Natural killer cell (primary cell): ENCODE measurements around the gene SLC35E3. TPM values are rescaled to one million over a fixed set of nuclear protein-coding genes. Genes with fewer than 3 reads are reported as not detected.

ENCODE experiments used
- ATAC-seq, 3 donors: fragments of 150-1000 bp in 2 of 3; fragments of 200-7000 bp in 1 of 3; cut with Tn5 transposase; 1 replicate in 1 of 3; 2 replicates in 2 of 3; pipeline ENCODE4 v1.10.0; 2021; ENCODE audit warnings: mild to moderate bottlenecking in 2 of 3, moderate library complexity in 2 of 3
- DNase-seq, 2 donors: peaks; one replicate each; pipeline versions ENCODE4 v3.0.0 to v3.0.0-alpha.2; 2013 to 2021; ENCODE audit warnings: mixed read lengths in 1 of 2
- H3K27ac ChIP-seq: one replicate; pipeline ENCODE4 v1.5.1; 2013; ENCODE audit warnings: mild to moderate bottlenecking, low read length
- H3K27me3 ChIP-seq: one replicate; pipeline ENCODE4 v1.6.1; 2013; ENCODE audit warnings: low read length; ENCODE audit not compliant: control insufficient read depth, insufficient read depth
- H3K36me3 ChIP-seq: one replicate; pipeline ENCODE4 v1.6.1; 2013; ENCODE audit warnings: low read length; ENCODE audit not compliant: control insufficient read depth, insufficient read depth
- H3K4me1 ChIP-seq: one replicate; pipeline ENCODE4 v1.6.1; 2013; ENCODE audit warnings: low read length; ENCODE audit not compliant: control insufficient read depth, insufficient read depth
- H3K4me3 ChIP-seq: one replicate; pipeline ENCODE4 v1.5.1; 2013; ENCODE audit warnings: low read length
- H3K9me3 ChIP-seq: one replicate; pipeline ENCODE4 v1.6.1; 2013; ENCODE audit warnings: low read length; ENCODE audit not compliant: control insufficient read depth, insufficient read depth
- H3K27ac Mint-ChIP-seq, 2 donors: one replicate each; pipeline ENCODE4 v1.8.0; 2022; ENCODE audit warnings: mild to moderate bottlenecking in 2 of 2, mixed read lengths in 2 of 2, moderate library complexity in 1 of 2
- H3K27me3 Mint-ChIP-seq, 2 donors: one replicate each; pipeline ENCODE4 v1.8.0; 2022; ENCODE audit warnings: low read depth in 2 of 2, mixed read lengths in 2 of 2
- H3K36me3 Mint-ChIP-seq: one replicate; pipeline ENCODE4 v1.8.0; 2022; ENCODE audit warnings: mixed read lengths
- H3K4me1 Mint-ChIP-seq, 2 donors: one replicate each; pipeline ENCODE4 v1.8.0; 2022; ENCODE audit warnings: mixed read lengths in 2 of 2
- H3K4me3 Mint-ChIP-seq: one replicate; pipeline ENCODE4 v1.8.0; 2022; ENCODE audit warnings: mild to moderate bottlenecking, moderate library complexity, mixed read lengths
- H3K9me3 Mint-ChIP-seq, 2 donors: one replicate each; pipeline ENCODE4 v1.8.0; 2022; ENCODE audit warnings: mixed read lengths in 2 of 2
- WGBS: methylation state at CpG from one replicate; pipeline ENCODE4 v1.1.7; 2013; ENCODE audit warnings: missing lambda C conversion rate; ENCODE audit not compliant: insufficient coverage; 5-methylcytosine and 5-hydroxymethylcytosine counted together
- intact Hi-C: fragments of 100-400 bp; cut with micrococcal nuclease; formaldehyde crosslinking; loops from one replicate; pipeline ENCODE4 v1.14.2; 2022
- total RNA-seq, 4 donors: library from RNA; stranded (reverse); fragments of 120-200 nt in 1 of 4; gene quantifications; one replicate each; pipeline versions ENCODE4 v1.2.3 to v1.2.4, GENCODE V29; 2013 to 2022
- TF ChIP-seq, protein P1 (sequence below): fragments of 200-600 bp; IDR thresholded peaks from one replicate; pipeline ENCODE4 v1.8.0; 2022; ENCODE audit warnings: antibody characterized with exemption

Gene SLC35E3
- total RNA-seq, 3 donors from 2014 or later (not counting 1 experiment from before 2014, with no cell fraction given), result 8.3 to 15.3 (median 10.2) TPM

DNA sequence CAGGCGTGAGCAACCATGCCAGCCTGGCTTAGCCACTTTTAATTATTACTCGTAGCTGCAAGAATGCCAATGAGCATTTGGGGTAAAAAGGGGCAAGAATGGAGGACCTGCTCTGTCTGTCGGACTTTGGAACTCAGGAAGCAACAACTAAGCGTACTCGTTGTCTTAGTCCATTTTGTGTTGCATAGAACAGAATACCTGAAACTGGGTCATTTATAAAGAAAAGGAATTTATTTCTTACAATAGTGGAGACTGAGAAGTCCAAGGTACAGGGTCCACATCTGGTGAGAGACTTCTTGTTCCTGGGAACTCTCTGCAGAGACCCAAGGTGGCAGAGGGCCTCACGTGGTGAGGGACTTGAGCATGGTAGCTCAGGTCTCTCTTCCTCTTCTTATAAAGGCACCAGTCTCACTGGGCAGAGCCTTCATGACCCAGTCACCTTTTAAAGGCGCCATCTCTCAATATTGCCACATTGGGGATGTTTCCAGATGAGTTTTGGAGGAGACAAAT lies 29.2 kb downstream of the SLC35E3 start:
- Histone ChIP-seq H3K9me3 (no peaks in the 10 kb centered on the region), H3K27ac (no peak overlapping the region), H3K27me3 (no peaks in the 10 kb centered on the region), H3K36me3 (no peaks in the 10 kb centered on the region), H3K4me1 (peaks cover 7% of the 10 kb centered on the region), H3K4me3 (no peak overlapping the region)
- no peaks in the 10 kb centered on the region for H3K36me3 Mint-ChIP-seq
- no peak for DNase-seq
- no peaks in the 10 kb centered on the region for H3K27me3 Mint-ChIP-seq
- intact Hi-C loops, result no loop called here
- H3K4me1 Mint-ChIP-seq, result peaks cover 6 to 7% of the 10 kb centered on the region in 2 donors
- 86% methylated on average over 6 of the region's 7 CpGs for WGBS
- TF ChIP-seq, protein P1, sequence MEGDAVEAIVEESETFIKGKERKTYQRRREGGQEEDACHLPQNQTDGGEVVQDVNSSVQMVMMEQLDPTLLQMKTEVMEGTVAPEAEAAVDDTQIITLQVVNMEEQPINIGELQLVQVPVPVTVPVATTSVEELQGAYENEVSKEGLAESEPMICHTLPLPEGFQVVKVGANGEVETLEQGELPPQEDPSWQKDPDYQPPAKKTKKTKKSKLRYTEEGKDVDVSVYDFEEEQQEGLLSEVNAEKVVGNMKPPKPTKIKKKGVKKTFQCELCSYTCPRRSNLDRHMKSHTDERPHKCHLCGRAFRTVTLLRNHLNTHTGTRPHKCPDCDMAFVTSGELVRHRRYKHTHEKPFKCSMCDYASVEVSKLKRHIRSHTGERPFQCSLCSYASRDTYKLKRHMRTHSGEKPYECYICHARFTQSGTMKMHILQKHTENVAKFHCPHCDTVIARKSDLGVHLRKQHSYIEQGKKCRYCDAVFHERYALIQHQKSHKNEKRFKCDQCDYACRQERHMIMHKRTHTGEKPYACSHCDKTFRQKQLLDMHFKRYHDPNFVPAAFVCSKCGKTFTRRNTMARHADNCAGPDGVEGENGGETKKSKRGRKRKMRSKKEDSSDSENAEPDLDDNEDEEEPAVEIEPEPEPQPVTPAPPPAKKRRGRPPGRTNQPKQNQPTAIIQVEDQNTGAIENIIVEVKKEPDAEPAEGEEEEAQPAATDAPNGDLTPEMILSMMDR, result no peak
- no peak for ATAC-seq
- H3K27ac Mint-ChIP-seq, result no peak overlapping the region
- H3K4me3 Mint-ChIP-seq, result no peak overlapping the region
- no peaks in the 10 kb centered on the region for H3K9me3 Mint-ChIP-seq

DNA sequence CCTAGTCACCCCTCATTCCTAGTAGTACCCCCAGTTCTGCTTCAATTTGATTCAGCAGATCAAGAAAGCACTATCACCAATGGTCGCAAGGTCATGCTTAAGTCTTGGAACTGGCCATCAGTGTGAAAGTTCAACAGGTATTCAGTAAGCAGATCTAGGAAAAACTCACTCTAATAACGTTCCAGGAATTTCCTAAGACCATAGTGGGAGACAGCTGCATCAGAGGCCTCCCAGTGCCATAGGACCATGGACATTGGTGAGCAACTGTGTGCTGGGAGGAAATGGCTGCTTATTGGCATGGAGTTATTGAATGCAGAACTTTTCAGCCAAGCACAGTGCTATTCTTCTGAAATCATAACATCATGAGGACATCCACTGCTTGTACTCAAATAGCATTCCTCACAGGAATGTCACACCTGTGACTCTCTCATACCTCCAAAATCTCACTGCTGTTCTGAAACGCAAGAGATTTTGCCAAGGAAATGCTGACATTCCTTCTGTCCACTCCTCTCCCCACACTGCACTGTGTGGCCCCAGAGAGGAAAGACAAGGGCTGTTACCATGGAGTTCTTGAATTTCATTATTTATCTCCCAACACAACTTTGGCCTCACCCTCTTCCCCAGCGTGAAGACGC lies 31.1 kb downstream of the SLC35E3 start:
- H3K27ac Mint-ChIP-seq, result no peak overlapping the region

DNA sequence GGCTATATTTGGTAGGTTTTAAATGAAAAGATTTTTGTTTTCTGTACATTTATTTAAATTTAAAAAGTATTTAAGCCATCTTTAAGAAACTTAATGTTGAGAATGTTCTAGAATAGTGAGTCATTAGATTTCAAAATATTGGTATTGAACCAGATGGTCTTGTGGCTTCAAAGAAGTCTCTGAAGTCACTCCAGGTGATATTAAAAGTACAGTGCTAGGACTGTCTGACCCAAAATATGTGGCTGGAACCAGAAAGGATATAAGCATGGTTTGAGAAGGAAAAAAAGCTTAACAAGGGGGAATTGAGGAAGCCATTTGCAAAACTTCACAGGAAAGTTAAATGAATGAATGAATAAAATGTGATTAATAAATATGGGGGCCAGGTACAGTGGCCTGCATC lies 33.3 kb downstream of the SLC35E3 start:
- no peak overlapping the region for H3K4me3 Mint-ChIP-seq
- Histone ChIP-seq H3K27me3 (no peaks in the 10 kb centered on the region), H3K4me3 (no peak overlapping the region), H3K27ac (no peak overlapping the region), H3K4me1 (no peaks in the 10 kb centered on the region), H3K36me3 (no peaks in the 10 kb centered on the region), H3K9me3 (no peaks in the 10 kb centered on the region)
- intact Hi-C loops, result no loop called here
- H3K27ac Mint-ChIP-seq, result no peak overlapping the region
- H3K4me1 Mint-ChIP-seq, result no peaks in the 10 kb centered on the region
- TF ChIP-seq, protein P1, result no peak
- DNase-seq (no peak), ATAC-seq (no peak)
- H3K27me3 Mint-ChIP-seq, result no peaks in the 10 kb centered on the region
- H3K9me3 Mint-ChIP-seq, result no peaks in the 10 kb centered on the region
- no peaks in the 10 kb centered on the region for H3K36me3 Mint-ChIP-seq

More for the DNA sequence above, 31.1 kb downstream of the SLC35E3 start:
- no peaks in the 10 kb centered on the region for H3K36me3 Mint-ChIP-seq
- H3K9me3 ChIP-seq, result no peaks in the 10 kb centered on the region
- no peak overlapping the region for H3K27ac ChIP-seq
- no peak for ATAC-seq
- intact Hi-C loops, result no loop called here
- no peaks in the 10 kb centered on the region for H3K27me3 Mint-ChIP-seq
- WGBS, result 90% methylated on average over 5 of the region's 5 CpGs
- H3K4me3 ChIP-seq, result no peak overlapping the region
- peaks cover 6 to 7% of the 10 kb centered on the region in 2 donors for H3K4me1 Mint-ChIP-seq
- TF ChIP-seq, protein P1, result no peak
- no peaks in the 10 kb centered on the region for H3K27me3 ChIP-seq
- no peaks in the 10 kb centered on the region for H3K36me3 ChIP-seq
- no peak for DNase-seq
- H3K4me3 Mint-ChIP-seq, result no peak overlapping the region
- no peaks in the 10 kb centered on the region for H3K9me3 Mint-ChIP-seq
- H3K4me1 ChIP-seq, result peaks cover 7% of the 10 kb centered on the region

DNA sequence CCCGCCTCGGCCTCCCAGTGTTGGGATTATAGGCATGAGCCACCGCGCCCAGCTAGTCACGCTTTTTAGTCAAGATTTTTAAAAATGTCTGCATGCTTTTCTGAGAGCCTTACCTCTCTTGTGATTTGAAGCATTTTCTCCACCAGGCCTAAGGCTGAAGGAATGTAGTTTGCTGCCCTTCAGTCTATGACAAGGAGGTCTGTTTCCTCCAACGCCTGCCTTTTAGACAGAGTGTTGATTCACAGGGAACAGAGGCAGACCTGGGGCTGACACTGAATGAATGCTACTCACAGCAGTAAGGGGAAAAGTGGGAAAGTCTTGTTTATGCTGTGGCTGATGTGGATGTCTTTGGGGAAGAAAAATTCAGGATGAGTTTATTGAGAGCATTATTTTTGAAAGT lies 34.8 kb downstream of the SLC35E3 start:
- H3K9me3 Mint-ChIP-seq, result no peaks in the 10 kb centered on the region
- H3K4me1 Mint-ChIP-seq, result no peaks in the 10 kb centered on the region
- H3K27me3 ChIP-seq, result no peaks in the 10 kb centered on the region
- no peak overlapping the region for H3K27ac ChIP-seq
- H3K36me3 Mint-ChIP-seq, result no peaks in the 10 kb centered on the region
- no peaks in the 10 kb centered on the region for H3K4me1 ChIP-seq
- intact Hi-C loops, result no loop called here
- TF ChIP-seq, protein P1, result no peak
- H3K36me3 ChIP-seq, result no peaks in the 10 kb centered on the region
- DNase-seq (no peak), ATAC-seq (no peak)
- 97% methylated on average over 6 of the region's 6 CpGs for WGBS
- H3K27me3 Mint-ChIP-seq, result no peaks in the 10 kb centered on the region
- H3K4me3 ChIP-seq, result no peak overlapping the region
- no peaks in the 10 kb centered on the region for H3K9me3 ChIP-seq
- no peak overlapping the region for H3K27ac Mint-ChIP-seq
- no peak overlapping the region for H3K4me3 Mint-ChIP-seq
